Dedifferentiated amniotic fluid mesenchymal stem cell (primary cell): ENCODE measurements around the gene DTYMK.
"Not testable (repeated sequence)": the region's sequence is repeated elsewhere in the genome, so short reads cannot be mapped to it uniquely, and the experiment has no call there.

Experiments
- DNase-seq: peaks from one replicate; pipeline ENCODE4 v3.0.0-alpha.2; 2016; ENCODE audit errors: extremely low spot score

Gene DTYMK

DNA sequence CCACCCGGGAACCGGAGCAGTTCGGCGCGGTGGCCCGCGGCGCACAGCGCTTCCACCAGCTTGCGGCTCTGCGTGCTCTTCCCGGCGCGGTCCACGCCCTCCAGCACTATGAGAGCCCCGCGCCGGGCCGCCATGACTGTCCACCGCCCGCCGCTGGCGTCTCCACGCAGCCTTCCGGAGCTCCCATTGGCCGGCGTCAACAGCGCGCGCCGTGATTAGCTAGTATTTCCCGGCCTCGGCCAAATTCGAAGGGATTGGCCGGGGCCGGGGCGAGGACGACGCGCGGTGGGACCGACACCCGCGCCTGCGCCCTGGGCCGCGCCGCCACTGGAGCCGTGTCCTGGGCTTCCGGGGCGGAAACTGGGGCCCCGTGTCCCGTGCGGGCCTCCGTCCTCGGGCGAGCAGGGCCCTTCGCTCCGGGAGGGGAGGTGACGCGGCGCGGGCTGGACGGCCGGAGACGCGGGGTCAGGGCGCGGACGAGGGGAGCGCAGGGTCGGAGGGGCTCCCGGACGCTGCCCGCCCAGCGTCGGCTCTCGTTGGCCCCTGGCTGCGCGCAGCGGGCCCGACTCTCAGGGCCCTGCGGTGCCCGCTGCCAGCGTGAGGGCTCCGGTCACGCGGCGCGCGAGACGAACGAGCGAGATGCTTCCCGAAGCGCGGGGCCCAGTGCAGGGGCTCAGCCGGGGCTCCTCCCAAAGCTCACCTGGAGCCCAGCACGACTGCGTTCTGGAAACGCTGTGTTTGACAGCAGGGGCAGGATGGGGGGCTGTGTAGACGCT lies at the start of gene DTYMK:
DTYMK (minus strand) TSS at position 166 of the 776 bp plus-strand sequence; CDS start at position 134, 32 bp downstream.
- DNase-seq, result peak; percentile 94

GRCh38 chr2:241736111-241736510 lies 49.5 kb upstream of the DTYMK start:
- no peak for DNase-seq

DNA sequence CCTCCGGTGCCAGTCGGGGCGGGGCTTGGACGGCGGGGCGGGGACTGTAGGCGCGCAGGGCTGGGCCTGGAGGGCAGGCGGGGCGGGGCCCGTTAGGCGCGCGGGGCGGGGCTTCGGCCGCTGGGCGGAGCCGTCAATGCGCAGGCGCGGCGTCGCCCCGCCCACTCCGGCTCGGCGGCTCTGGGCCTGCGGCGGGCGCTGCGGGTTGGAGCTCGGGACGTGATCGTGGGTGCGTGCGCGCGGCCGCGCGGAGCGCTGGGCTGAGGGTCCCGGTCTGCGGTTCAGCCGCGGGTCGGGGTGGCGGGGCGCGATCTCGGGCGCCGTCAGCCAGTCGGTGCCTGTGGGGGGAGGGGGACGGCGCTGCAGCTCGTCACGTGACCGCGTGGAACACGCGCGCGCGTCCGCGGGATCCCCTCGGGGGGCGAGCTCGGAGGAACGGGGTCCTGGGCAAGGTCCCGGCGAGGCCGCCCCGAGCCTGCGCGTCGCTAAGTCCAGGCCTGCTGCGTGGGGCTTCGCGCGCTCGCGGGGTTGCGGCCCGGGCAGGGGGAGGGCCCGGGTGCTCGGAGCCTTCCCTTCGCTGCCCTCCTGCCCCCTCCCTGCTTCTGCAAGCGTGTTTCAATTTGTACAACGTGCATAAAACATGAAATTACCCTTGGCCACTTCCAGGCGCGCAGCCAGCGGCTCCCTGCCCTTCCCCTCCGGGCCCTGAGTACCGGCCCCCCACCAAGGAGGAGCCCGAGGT lies 48.0 kb upstream of the DTYMK start, which contains the start of gene D2HGDH:
D2HGDH (plus strand) TSS at position 164 of the 742 bp plus-strand sequence. CDS start 595 bp downstream, outside the sequence.
- DNase-seq, result peak; percentile 72

- DNase-seq, result no peak
Measured at GRCh38 chr2:241734208-241734466, 47.5 kb upstream of the DTYMK start.

GRCh38 chr2:241733391-241734207 lies 47.0 kb upstream of the DTYMK start:
- DNase-seq, result no peak

GRCh38 chr2:241732513-241733186 lies 46.0 kb upstream of the DTYMK start:
- DNase-seq, result not testable (repeated sequence)

GRCh38 chr2:241730671-241731293 lies 44.2 kb upstream of the DTYMK start:
- no peak for DNase-seq

- DNase-seq, result no peak
Measured at GRCh38 chr2:241729868-241730267, 43.3 kb upstream of the DTYMK start.

- no peak for DNase-seq
Measured at GRCh38 chr2:241728627-241729026, 42.0 kb upstream of the DTYMK start.

DNA sequence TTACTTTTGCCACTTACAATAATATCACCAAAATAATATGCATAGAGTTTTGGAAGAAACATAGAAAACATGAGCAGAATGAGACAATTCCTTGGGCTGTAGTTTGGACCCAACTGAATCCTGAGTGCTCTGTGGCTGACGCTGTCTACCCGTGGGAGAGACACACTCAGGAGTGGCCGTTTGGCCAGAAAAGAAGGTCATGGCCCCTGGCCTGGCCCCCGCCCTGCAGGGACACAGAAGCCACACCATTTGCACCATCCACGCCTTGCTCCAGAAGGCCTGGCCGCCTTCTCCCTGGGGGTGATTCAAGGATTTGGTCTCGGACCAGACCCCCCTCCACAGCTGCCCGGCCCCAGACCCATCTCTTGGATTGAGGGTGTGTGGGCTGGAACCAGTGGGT lies 41.4 kb upstream of the DTYMK start:
- no peak for DNase-seq

DNA sequence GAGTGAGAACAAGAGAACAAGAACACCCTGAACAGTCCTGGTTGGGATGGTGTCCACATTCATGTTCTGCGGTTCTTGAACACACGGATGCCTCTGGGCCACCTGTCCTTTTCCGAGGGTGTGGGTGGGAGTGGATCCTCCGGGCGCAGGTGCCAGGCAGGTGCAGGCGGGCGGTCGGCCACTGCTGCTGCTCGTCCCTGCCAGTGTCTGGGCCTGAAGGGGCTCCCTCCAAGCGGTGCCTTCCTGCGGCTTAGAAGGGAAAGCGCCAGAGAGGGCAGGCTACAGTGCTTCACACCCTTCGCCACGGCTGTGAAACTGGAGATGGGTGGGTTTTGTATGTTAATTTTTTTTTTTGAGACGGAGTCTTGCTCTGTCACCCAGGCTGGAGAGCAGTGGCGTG lies 39.8 kb upstream of the DTYMK start:
- no peak for DNase-seq

- no peak for DNase-seq
Measured at GRCh38 chr2:241724975-241725870, 38.6 kb upstream of the DTYMK start.

DNA sequence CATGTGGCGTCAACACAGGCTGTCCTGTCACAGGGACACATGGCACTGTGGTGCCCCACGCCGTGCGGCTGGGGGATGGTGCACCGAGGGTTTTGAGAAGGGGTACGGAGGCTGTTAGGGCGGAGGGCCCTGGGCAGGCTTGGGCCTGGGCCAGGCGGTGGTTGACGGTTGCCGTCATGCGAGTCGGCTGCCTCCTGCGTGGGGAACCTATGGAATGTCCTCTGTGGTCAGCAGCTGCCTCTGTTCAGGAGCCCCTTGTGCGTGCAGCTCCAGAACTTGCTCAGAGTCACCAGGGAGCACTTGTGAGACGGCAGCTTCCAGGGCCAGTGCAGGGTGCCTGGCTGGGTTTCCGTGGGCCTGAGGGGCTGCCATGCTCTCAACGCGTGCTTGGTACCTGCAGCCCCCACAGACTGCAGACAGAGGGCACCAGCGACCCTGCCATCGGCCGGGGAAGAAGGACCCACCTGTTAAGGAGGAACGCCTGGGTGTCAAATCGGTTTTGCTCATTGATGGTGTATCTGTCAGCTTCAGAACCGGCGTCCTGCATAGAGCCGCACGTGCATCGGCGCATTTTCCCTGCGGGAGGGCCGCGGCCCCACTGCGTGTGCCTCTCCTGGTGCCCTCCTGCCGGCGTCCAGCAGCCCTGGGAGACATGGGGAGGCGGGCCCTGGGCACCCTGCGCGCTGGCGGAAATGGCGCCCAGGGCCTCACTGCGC lies 37.8 kb upstream of the DTYMK start:
- no peak for DNase-seq

DNA sequence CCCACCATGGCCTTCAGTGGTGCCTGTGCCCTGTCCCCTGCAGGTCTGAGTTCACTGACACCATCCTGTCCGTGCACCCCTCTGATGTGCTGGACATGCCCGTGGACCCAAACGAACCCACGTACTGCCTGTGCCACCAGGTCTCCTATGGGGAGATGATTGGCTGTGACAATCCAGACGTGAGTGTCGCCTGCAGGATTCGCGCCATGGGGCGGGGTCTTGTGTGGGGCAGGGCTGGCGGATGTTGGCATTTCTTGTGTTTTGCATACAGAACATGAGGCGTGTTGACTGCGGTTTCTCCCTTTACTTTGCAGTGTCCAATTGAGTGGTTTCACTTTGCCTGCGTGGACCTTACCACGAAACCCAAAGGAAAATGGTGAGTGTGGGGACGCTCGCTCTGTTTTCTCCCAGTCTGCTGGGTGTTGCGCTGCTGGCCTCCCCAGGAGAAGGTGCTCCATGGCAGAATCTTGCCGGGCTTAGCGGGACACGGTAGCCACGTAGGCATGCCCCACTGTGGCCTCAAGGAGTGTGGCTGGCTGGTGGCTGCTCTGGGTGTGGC lies 36.4 kb upstream of the DTYMK start:
- no peak for DNase-seq

GRCh38 chr2:241721852-241722251 lies 35.2 kb upstream of the DTYMK start:
- DNase-seq, result no peak

DNA sequence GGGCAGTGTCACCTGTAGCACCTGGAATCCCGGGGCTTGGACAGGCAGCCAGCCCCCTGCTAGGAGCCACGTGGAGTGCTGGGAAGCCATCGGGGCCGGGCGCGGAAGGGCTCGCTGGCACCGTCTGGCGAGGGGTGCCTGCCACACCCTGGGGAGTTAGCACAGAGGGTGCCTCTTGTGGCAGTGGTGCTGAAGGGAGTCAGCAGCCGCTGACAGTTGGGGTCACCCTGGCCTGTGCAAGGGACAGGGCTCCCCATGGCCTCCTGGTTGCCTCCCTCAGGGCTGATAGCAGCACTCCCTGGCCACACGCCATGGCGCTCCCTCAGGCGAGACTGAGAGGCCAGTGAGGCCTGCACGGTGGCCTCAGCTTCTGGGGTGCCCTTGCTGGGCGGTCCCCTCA lies 33.9 kb upstream of the DTYMK start:
- no peak for DNase-seq

- DNase-seq, result no peak
Measured at GRCh38 chr2:241720099-241720498, 33.5 kb upstream of the DTYMK start.

- no peak for DNase-seq
Measured at GRCh38 chr2:241719093-241719492, 32.5 kb upstream of the DTYMK start.

DNA sequence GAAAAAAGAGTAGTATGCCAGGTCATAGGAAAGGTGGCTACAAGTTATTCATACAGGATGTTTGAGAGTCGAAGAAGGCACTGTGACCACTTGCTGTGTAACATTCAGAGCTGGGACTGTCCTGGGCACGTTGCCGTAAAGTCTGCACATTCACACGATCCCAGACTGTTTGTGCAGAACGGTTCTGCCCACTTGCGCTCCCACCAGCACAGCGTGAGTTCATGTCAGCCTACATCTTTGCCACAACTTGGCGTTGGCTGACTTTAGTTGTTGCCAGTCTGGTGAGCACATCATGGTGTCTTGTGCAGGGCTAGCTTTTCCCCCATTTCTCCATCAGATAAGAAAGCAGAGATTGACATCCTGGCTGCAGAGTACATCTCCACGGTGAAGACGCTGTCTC lies 22.3 kb upstream of the DTYMK start:
- DNase-seq, result no peak
